ENCODE measurements around the gene AAGAB. TPM values are rescaled to one million over a fixed set of nuclear protein-coding genes. Genes with fewer than 3 reads are reported as not detected.
A peak's percentile ranks its signal among the peaks of the same experiment; 100 is the strongest.

AAGAB gene
- total RNA-seq, 1 donor from 2014 or later, result 13.6 TPM

DNA sequence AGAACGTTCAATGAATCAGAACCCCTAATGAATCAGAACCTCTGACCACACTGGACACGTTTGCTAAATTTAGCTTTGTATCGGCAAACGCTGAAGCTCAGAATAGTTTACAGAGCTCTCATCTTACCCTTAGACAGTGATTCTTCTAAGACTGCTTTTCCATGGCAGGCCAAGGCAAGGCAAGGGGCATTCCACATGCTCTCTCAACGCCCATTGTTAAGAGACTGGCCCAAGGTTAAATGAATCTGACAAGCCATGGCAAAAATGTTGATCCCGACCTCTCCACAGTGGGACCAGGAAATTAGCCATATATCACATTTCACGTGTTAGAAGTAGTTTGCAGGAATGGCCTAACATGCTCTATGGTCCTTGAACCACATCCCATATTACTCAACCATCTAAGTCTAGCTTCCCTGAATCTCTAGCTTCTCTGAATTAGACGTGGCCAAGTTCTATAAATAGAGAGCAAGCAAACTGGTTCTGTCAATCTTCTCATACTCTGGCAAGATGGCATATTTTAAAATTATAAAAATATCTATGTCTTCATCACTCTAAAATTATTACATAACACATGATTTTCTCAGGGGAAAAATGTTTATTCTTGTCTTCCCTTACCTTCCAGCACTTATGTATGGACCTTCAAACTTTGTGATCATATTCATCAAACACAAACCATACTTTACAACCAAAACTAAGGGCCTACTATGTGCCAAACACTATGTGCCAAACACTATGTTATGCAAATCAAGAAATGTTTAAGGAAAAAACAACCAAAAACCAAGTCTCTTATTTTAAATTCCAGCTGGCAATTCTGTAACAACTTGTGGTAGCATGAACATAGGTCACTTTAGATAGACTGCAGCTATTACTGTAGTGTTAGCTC, 54.3 kb downstream of the AAGAB start:
- Histone ChIP-seq H3K27ac (ENCODE audit: low read depth, low read length) (peak overlapping the region; percentile 83), H3K4me3 (ENCODE audit: low read length in 3 of 3) (no peak overlapping the region), H3K9ac (ENCODE audit: low read depth in 1 of 3, low read length in 3 of 3) (peak overlapping the region in 2 of 3 donors; percentile 20 to 28), H3K36me3 (ENCODE audit: control insufficient read depth in 3 of 3, insufficient read depth in 3 of 3, low read length in 3 of 3) (peaks cover 0 to 2% (median 0%) of the 10 kb centered on the region in 3 donors), H3K9me3 (ENCODE audit: control insufficient read depth in 3 of 3, low read length in 3 of 3) (no peaks in the 10 kb centered on the region), H3K27me3 (ENCODE audit: control insufficient read depth in 3 of 3, insufficient read depth in 3 of 3, low read length in 3 of 3) (no peaks in the 10 kb centered on the region), H3K4me1 (ENCODE audit: control insufficient read depth in 3 of 3, insufficient read depth in 3 of 3, low read length in 3 of 3) (peaks cover 52 to 83% (median 60%) of the 10 kb centered on the region in 3 donors)

DNA sequence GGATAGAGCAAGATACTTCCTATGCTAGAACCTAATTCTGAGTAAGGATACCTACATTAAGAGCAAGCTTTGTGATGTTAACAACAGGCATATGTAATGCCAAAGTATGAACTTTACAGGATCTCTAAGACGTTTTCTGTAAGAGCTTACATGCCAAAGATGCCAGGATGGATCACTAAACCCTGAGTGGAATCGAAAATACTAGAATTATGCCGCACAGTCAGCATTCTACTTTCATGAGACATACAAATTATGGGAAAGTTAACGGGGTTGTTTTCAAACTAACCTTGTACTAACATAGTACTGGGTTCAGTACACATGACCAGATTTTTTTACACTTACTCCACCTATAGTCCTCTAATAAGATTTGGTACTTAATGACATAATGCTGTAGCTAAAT, 55.1 kb downstream of the AAGAB start:
- H3K27me3 ChIP-seq (ENCODE audit: control insufficient read depth in 3 of 3, insufficient read depth in 3 of 3, low read length in 3 of 3), result no peaks in the 10 kb centered on the region
- H3K9me3 ChIP-seq (ENCODE audit: control insufficient read depth in 3 of 3, low read length in 3 of 3), result no peaks in the 10 kb centered on the region
- peaks cover 0 to 2% (median 0%) of the 10 kb centered on the region in 3 donors for H3K36me3 ChIP-seq (ENCODE audit: control insufficient read depth in 3 of 3, insufficient read depth in 3 of 3, low read length in 3 of 3)
- peaks cover 59 to 85% (median 67%) of the 10 kb centered on the region in 3 donors for H3K4me1 ChIP-seq (ENCODE audit: control insufficient read depth in 3 of 3, insufficient read depth in 3 of 3, low read length in 3 of 3)
- peak overlapping the region in 2 of 3 donors; percentile 18 to 20 for H3K9ac ChIP-seq (ENCODE audit: low read depth in 1 of 3, low read length in 3 of 3)
- H3K4me3 ChIP-seq (ENCODE audit: low read length in 3 of 3), result no peak overlapping the region
- H3K27ac ChIP-seq (ENCODE audit: low read depth, low read length), result peak overlapping the region; percentile 83

- Histone ChIP-seq H3K27me3 (ENCODE audit: control insufficient read depth in 3 of 3, insufficient read depth in 3 of 3, low read length in 3 of 3) (no peaks in the 10 kb centered on the region), H3K9me3 (ENCODE audit: control insufficient read depth in 3 of 3, low read length in 3 of 3) (no peaks in the 10 kb centered on the region), H3K4me1 (ENCODE audit: control insufficient read depth in 3 of 3, insufficient read depth in 3 of 3, low read length in 3 of 3) (peaks cover 70 to 92% (median 75%) of the 10 kb centered on the region in 3 donors), H3K27ac (ENCODE audit: low read depth, low read length) (peak overlapping the region; percentile 83), H3K4me3 (ENCODE audit: low read length in 3 of 3) (no peak overlapping the region), H3K9ac (ENCODE audit: low read depth in 1 of 3, low read length in 3 of 3) (no peak overlapping the region), H3K36me3 (ENCODE audit: control insufficient read depth in 3 of 3, insufficient read depth in 3 of 3, low read length in 3 of 3) (peaks cover 0 to 2% (median 0%) of the 10 kb centered on the region in 3 donors)
Measured at GRCh38 chr15:67198157-67198754, 56.2 kb downstream of the AAGAB start.

DNA sequence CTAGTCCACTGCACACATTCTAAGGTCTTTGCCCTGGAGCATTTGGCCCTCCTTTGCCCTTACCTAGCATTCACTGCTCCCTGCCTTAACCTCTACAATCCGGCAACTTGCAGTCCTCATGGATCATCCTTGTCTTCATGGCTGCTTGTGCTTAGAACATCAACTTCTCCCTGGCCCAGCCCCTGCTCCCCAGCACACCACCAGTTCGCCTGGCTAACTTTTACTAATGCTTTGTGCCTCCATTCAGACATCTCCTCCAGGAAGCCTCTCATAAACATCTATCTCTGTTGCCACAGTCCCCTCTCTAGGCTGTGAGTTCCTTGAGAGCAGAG, 57.1 kb downstream of the AAGAB start:
- no peaks in the 10 kb centered on the region for H3K9me3 ChIP-seq (ENCODE audit: control insufficient read depth in 3 of 3, low read length in 3 of 3)
- H3K27me3 ChIP-seq (ENCODE audit: control insufficient read depth in 3 of 3, insufficient read depth in 3 of 3, low read length in 3 of 3), result no peaks in the 10 kb centered on the region
- no peak overlapping the region for H3K4me3 ChIP-seq (ENCODE audit: low read length in 3 of 3)
- H3K9ac ChIP-seq (ENCODE audit: low read depth in 1 of 3, low read length in 3 of 3), result no peak overlapping the region
- peaks cover 0 to 6% (median 4%) of the 10 kb centered on the region in 3 donors for H3K36me3 ChIP-seq (ENCODE audit: control insufficient read depth in 3 of 3, insufficient read depth in 3 of 3, low read length in 3 of 3)
- H3K27ac ChIP-seq (ENCODE audit: low read depth, low read length), result peak overlapping the region; percentile 90
- peaks cover 75 to 95% (median 77%) of the 10 kb centered on the region in 3 donors for H3K4me1 ChIP-seq (ENCODE audit: control insufficient read depth in 3 of 3, insufficient read depth in 3 of 3, low read length in 3 of 3)

DNA sequence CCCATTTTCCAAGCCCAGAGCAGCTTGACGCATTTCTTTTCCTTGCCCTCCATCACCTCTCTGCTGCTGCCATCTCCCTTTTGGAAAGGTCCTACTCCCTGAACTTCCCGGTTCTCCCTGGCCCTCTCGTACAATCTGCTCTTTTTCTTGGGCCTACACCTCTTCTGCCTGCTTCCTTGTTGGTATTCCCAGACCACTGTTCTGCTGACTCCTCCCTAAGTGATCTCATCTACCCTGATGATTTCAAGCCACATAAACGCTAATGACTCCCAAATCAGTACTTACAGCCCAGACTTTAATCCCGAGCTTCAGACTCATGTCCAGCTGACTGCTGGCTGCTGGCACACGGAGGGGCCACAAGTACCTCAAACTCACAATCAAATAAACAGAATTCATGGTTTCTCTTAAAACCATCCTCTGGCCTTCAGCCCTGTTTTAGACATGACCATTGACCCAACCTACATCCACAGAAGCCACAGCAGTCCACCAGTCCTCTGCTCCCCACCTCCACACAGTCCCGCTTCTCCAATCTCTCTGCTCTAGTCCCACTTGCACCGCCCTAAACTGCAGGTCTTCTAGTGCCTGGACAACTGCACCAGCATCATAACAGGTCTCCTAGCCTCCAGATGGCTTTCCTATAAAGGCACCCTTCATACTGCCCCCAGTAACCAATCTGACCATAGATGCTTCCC, 57.6 kb downstream of the AAGAB start:
- Histone ChIP-seq H3K4me3 (ENCODE audit: low read length in 3 of 3) (no peak overlapping the region), H3K27me3 (ENCODE audit: control insufficient read depth in 3 of 3, insufficient read depth in 3 of 3, low read length in 3 of 3) (no peaks in the 10 kb centered on the region), H3K36me3 (ENCODE audit: control insufficient read depth in 3 of 3, insufficient read depth in 3 of 3, low read length in 3 of 3) (peaks cover 0 to 11% (median 7%) of the 10 kb centered on the region in 3 donors), H3K9me3 (ENCODE audit: control insufficient read depth in 3 of 3, low read length in 3 of 3) (no peaks in the 10 kb centered on the region), H3K4me1 (ENCODE audit: control insufficient read depth in 3 of 3, insufficient read depth in 3 of 3, low read length in 3 of 3) (peaks cover 77 to 95% (median 79%) of the 10 kb centered on the region in 3 donors), H3K9ac (ENCODE audit: low read depth in 1 of 3, low read length in 3 of 3) (peak overlapping the region in 1 of 3 donors; percentile 7), H3K27ac (ENCODE audit: low read depth, low read length) (peak overlapping the region; percentile 90)

GRCh38 chr15:67196222-67196621, 58.2 kb downstream of the AAGAB start:
- peak overlapping the region; percentile 90 for H3K27ac ChIP-seq (ENCODE audit: low read depth, low read length)
- H3K36me3 ChIP-seq (ENCODE audit: control insufficient read depth in 3 of 3, insufficient read depth in 3 of 3, low read length in 3 of 3), result peaks cover 2 to 17% (median 11%) of the 10 kb centered on the region in 3 donors
- H3K4me3 ChIP-seq (ENCODE audit: low read length in 3 of 3), result no peak overlapping the region
- H3K4me1 ChIP-seq (ENCODE audit: control insufficient read depth in 3 of 3, insufficient read depth in 3 of 3, low read length in 3 of 3), result peaks cover 77 to 94% (median 80%) of the 10 kb centered on the region in 3 donors
- no peaks in the 10 kb centered on the region for H3K27me3 ChIP-seq (ENCODE audit: control insufficient read depth in 3 of 3, insufficient read depth in 3 of 3, low read length in 3 of 3)
- no peaks in the 10 kb centered on the region for H3K9me3 ChIP-seq (ENCODE audit: control insufficient read depth in 3 of 3, low read length in 3 of 3)
- H3K9ac ChIP-seq (ENCODE audit: low read depth in 1 of 3, low read length in 3 of 3), result no peak overlapping the region

- no peak overlapping the region for H3K9ac ChIP-seq (ENCODE audit: low read depth in 1 of 3, low read length in 3 of 3)
- H3K36me3 ChIP-seq (ENCODE audit: control insufficient read depth in 3 of 3, insufficient read depth in 3 of 3, low read length in 3 of 3), result peaks cover 4 to 26% (median 18%) of the 10 kb centered on the region in 3 donors
- H3K4me1 ChIP-seq (ENCODE audit: control insufficient read depth in 3 of 3, insufficient read depth in 3 of 3, low read length in 3 of 3), result peaks cover 79 to 95% (median 79%) of the 10 kb centered on the region in 3 donors
- no peaks in the 10 kb centered on the region for H3K9me3 ChIP-seq (ENCODE audit: control insufficient read depth in 3 of 3, low read length in 3 of 3)
- no peak overlapping the region for H3K4me3 ChIP-seq (ENCODE audit: low read length in 3 of 3)
- peak overlapping the region; percentile 90 for H3K27ac ChIP-seq (ENCODE audit: low read depth, low read length)
- H3K27me3 ChIP-seq (ENCODE audit: control insufficient read depth in 3 of 3, insufficient read depth in 3 of 3, low read length in 3 of 3), result no peaks in the 10 kb centered on the region
Measured at GRCh38 chr15:67195305-67195704, 59.2 kb downstream of the AAGAB start.

- H3K4me3 ChIP-seq (ENCODE audit: low read length in 3 of 3), result peak overlapping the region in 2 of 3 donors; percentile 14 to 24
- peaks cover 4 to 27% (median 18%) of the 10 kb centered on the region in 3 donors for H3K36me3 ChIP-seq (ENCODE audit: control insufficient read depth in 3 of 3, insufficient read depth in 3 of 3, low read length in 3 of 3)
- no peaks in the 10 kb centered on the region for H3K27me3 ChIP-seq (ENCODE audit: control insufficient read depth in 3 of 3, insufficient read depth in 3 of 3, low read length in 3 of 3)
- peak overlapping the region in 2 of 3 donors; percentile 43 to 55 for H3K9ac ChIP-seq (ENCODE audit: low read depth in 1 of 3, low read length in 3 of 3)
- H3K9me3 ChIP-seq (ENCODE audit: control insufficient read depth in 3 of 3, low read length in 3 of 3), result no peaks in the 10 kb centered on the region
- H3K4me1 ChIP-seq (ENCODE audit: control insufficient read depth in 3 of 3, insufficient read depth in 3 of 3, low read length in 3 of 3), result peaks cover 80 to 97% (median 80%) of the 10 kb centered on the region in 3 donors
- peak overlapping the region; percentile 90 for H3K27ac ChIP-seq (ENCODE audit: low read depth, low read length)
Measured at GRCh38 chr15:67194171-67195114, 60.0 kb downstream of the AAGAB start.
